ENCODE measurements around the gene MGAT1. TPM values are rescaled to one million over a fixed set of nuclear protein-coding genes. Genes with fewer than 3 reads are reported as not detected.

The MGAT1 gene
- total RNA-seq, 1 experiment from 2014 or later: 93.6 TPM

DNA sequence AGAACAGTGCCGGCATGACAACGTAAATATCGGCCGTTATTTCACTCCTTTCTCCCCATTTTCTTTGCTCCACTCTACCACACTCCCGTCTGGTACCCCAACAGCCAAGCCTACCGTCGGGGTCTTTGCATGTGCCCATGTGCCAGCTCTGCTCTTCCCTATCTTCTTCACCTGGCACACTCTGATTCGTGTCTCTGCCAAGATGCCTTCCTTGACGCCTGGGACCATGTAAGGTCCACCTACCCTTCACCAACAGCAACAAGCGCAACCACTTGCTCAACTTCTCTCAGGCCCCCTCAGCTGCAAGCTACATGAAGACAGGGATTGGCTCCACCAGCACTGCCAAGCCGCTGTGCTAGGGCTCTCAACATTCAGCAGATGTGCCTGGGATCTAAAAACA lies 4.4 kb downstream of the MGAT1 start (continued):
- TF ChIP-seq ZNF121 (CRISPR knock-in tag; IDR thresholded peaks at IDR 0.05): no peak
- no peak for TF ChIP-seq ZNF396 (CRISPR knock-in tag; IDR thresholded peaks at IDR 0.05; ENCODE audit: borderline replicate concordance)
- TF ChIP-seq, protein P1, sequence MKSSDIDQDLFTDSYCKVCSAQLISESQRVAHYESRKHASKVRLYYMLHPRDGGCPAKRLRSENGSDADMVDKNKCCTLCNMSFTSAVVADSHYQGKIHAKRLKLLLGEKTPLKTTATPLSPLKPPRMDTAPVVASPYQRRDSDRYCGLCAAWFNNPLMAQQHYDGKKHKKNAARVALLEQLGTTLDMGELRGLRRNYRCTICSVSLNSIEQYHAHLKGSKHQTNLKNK (CRISPR knock-in tag; IDR thresholded peaks at IDR 0.05): no peak
- TF ChIP-seq RELA (CRISPR knock-in tag; IDR thresholded peaks at IDR 0.05; ENCODE audit: borderline replicate concordance): no peak
- no peak for TF ChIP-seq ELF4 (CRISPR knock-in tag; IDR thresholded peaks at IDR 0.05; ENCODE audit: low read depth)

DNA sequence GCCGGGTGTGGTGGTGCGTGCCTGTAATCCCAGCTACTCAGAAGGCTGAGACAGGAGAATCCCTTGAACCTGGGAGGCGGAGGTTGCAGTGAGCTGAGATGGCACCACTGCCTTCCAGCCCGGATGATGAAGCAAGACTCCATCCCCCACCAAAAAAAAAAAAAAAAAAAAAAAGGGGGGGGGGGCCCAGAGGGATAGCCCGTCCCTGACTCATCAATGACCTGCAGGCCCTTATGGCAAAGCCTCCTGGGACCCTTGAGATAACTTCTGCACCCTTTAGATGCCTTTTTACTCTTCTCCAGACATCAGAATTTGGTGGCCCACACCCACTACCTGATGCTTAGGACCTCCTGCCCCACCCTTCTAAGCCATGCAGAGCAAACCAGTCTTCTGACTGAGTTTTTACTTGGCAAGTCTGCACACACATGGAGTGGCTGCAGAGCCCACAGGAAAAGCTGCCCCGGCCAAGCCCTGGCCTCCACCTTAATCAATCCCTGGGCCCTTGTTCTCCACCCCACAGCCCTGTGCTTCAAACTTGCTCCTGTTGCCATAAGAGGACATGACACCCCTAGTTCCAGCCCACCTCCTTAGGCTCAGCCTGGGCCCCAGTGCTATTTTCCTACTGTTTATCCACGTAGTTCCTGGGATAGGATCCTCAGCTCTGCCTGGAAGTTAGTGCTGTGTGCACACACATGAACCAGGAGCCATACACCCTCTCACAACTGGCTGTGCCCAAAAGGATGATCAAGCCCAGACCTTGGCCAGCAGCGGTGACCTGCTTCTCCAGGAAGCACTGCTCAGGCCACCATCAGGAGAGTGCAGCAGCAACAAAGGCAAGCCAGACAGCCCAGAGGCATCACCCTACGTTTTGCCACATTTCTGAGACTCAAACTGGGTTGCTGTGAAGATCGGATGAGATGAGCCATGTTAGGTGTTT lies 5.1 kb downstream of the MGAT1 start:
- Mint-ChIP-seq H3K27ac (no peak overlapping the region), H3K9me3 (no peaks in the 10 kb centered on the region), H3K36me3 (peaks cover 21% of the 10 kb centered on the region), H3K4me3 (no peak overlapping the region), H3K4me1 (peaks cover 66% of the 10 kb centered on the region), H3K27me3 (ENCODE audit: low read depth) (no peaks in the 10 kb centered on the region)
- ChIA-PET POLR2A (no interaction called here), CTCF (interaction anchor here (1.2 kb wide), 1 partner anchor 13 kb away, joined by 4 read pairs; no protein-coding TSS in a partner anchor)
- DNase-seq (ENCODE audit: low spot score): no peak
- ATAC-seq: no peak
- TF ChIP-seq SP1 (CRISPR knock-in tag; conservative IDR thresholded peaks at IDR 0.05) (no peak), NFATC4 (CRISPR knock-in tag; IDR thresholded peaks at IDR 0.05) (no peak), ESRRA (CRISPR knock-in tag; IDR thresholded peaks at IDR 0.05; ENCODE audit: borderline replicate concordance) (no peak), RORB (CRISPR knock-in tag; IDR thresholded peaks at IDR 0.05) (no peak), SMAD4 (CRISPR knock-in tag; IDR thresholded peaks at IDR 0.05) (no peak), FOXP1 (CRISPR knock-in tag; IDR thresholded peaks at IDR 0.05; ENCODE audit: borderline replicate concordance) (no peak), IRF2 (CRISPR knock-in tag; IDR thresholded peaks at IDR 0.05; ENCODE audit: borderline replicate concordance, low read depth) (no peak), RELA (CRISPR knock-in tag; IDR thresholded peaks at IDR 0.05; ENCODE audit: borderline replicate concordance) (no peak)
- TF ChIP-seq, protein P2, sequence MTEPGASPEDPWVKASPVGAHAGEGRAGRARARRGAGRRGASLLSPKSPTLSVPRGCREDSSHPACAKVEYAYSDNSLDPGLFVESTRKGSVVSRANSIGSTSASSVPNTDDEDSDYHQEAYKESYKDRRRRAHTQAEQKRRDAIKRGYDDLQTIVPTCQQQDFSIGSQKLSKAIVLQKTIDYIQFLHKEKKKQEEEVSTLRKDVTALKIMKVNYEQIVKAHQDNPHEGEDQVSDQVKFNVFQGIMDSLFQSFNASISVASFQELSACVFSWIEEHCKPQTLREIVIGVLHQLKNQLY (CRISPR knock-in tag; IDR thresholded peaks at IDR 0.05): no peak
- TF ChIP-seq, protein P3, sequence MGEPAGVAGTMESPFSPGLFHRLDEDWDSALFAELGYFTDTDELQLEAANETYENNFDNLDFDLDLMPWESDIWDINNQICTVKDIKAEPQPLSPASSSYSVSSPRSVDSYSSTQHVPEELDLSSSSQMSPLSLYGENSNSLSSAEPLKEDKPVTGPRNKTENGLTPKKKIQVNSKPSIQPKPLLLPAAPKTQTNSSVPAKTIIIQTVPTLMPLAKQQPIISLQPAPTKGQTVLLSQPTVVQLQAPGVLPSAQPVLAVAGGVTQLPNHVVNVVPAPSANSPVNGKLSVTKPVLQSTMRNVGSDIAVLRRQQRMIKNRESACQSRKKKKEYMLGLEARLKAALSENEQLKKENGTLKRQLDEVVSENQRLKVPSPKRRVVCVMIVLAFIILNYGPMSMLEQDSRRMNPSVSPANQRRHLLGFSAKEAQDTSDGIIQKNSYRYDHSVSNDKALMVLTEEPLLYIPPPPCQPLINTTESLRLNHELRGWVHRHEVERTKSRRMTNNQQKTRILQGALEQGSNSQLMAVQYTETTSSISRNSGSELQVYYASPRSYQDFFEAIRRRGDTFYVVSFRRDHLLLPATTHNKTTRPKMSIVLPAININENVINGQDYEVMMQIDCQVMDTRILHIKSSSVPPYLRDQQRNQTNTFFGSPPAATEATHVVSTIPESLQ (CRISPR knock-in tag; IDR thresholded peaks at IDR 0.05): no peak
- TF ChIP-seq, protein P4, sequence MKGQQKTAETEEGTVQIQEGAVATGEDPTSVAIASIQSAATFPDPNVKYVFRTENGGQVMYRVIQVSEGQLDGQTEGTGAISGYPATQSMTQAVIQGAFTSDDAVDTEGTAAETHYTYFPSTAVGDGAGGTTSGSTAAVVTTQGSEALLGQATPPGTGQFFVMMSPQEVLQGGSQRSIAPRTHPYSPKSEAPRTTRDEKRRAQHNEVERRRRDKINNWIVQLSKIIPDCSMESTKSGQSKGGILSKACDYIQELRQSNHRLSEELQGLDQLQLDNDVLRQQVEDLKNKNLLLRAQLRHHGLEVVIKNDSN (CRISPR knock-in tag; IDR thresholded peaks at IDR 0.05): no peak
- TF ChIP-seq, protein P5, sequence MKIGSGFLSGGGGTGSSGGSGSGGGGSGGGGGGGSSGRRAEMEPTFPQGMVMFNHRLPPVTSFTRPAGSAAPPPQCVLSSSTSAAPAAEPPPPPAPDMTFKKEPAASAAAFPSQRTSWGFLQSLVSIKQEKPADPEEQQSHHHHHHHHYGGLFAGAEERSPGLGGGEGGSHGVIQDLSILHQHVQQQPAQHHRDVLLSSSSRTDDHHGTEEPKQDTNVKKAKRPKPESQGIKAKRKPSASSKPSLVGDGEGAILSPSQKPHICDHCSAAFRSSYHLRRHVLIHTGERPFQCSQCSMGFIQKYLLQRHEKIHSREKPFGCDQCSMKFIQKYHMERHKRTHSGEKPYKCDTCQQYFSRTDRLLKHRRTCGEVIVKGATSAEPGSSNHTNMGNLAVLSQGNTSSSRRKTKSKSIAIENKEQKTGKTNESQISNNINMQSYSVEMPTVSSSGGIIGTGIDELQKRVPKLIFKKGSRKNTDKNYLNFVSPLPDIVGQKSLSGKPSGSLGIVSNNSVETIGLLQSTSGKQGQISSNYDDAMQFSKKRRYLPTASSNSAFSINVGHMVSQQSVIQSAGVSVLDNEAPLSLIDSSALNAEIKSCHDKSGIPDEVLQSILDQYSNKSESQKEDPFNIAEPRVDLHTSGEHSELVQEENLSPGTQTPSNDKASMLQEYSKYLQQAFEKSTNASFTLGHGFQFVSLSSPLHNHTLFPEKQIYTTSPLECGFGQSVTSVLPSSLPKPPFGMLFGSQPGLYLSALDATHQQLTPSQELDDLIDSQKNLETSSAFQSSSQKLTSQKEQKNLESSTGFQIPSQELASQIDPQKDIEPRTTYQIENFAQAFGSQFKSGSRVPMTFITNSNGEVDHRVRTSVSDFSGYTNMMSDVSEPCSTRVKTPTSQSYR (CRISPR knock-in tag; IDR thresholded peaks at IDR 0.05): no peak
- TF ChIP-seq, protein P6, sequence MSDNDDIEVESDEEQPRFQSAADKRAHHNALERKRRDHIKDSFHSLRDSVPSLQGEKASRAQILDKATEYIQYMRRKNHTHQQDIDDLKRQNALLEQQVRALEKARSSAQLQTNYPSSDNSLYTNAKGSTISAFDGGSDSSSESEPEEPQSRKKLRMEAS (CRISPR knock-in tag; IDR thresholded peaks at IDR 0.05): no peak
- TF ChIP-seq, protein P7, sequence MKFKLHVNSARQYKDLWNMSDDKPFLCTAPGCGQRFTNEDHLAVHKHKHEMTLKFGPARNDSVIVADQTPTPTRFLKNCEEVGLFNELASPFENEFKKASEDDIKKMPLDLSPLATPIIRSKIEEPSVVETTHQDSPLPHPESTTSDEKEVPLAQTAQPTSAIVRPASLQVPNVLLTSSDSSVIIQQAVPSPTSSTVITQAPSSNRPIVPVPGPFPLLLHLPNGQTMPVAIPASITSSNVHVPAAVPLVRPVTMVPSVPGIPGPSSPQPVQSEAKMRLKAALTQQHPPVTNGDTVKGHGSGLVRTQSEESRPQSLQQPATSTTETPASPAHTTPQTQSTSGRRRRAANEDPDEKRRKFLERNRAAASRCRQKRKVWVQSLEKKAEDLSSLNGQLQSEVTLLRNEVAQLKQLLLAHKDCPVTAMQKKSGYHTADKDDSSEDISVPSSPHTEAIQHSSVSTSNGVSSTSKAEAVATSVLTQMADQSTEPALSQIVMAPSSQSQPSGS (CRISPR knock-in tag; IDR thresholded peaks at IDR 0.05; ENCODE audit: borderline replicate concordance, low read depth): no peak
